Medulla oblongata (tissue), 1 donor: ENCODE measurements around the gene IFNLR1.
"Not testable (repeated sequence)": the region's sequence is repeated elsewhere in the genome, so short reads cannot be mapped to it uniquely, and the experiment has no call there.

ENCODE experiments used
- DNase-seq: peaks from one replicate; pipeline ENCODE4 v3.0.0-alpha.2; 2015; ENCODE audit errors: extremely low spot score

Gene IFNLR1

DNA sequence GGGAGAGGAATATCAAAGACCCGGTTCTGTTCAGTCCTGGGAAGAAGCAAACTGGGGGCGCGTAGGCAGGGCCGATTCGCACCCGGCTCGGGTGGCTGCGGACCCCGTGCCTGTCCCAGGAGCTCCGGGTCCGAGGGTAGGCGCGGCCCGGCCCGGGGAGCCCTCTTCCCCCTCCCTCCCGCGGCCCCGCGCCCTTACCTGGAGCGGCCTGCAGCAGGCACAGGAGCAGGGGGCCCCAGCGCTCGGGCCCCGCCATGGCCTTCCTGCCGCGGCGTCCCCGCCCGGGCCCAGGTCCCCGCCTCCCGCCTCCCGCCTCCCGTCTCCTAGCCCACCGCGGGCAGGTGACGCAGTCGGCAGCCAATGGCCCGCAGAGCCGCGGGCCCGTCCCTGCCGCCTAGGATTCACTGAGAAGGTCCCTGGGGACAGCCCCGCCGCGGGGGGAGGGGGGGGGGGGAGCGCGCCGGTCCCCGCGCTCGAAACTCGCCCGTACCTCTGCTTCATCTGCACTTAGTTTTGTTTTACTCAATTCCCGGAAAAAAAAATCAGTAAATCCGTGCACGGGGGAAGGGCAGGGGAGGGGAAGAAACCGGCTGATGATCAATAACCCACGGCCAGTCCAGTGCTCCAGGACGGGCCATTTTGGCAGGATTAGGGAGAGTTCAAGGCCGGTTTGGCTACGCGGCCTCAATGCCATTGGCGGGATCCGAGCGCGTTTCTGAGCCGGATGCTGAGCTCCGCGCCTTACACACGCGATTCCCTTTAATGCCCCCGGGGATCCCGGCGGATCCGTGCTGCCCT lies at the start of gene IFNLR1:
Gene IFNLR1 (minus strand): TSS at position 297 of the 798 bp plus-strand sequence. CDS start 41 bp downstream, at position 256.
- DNase-seq = peak; percentile 62

DNA sequence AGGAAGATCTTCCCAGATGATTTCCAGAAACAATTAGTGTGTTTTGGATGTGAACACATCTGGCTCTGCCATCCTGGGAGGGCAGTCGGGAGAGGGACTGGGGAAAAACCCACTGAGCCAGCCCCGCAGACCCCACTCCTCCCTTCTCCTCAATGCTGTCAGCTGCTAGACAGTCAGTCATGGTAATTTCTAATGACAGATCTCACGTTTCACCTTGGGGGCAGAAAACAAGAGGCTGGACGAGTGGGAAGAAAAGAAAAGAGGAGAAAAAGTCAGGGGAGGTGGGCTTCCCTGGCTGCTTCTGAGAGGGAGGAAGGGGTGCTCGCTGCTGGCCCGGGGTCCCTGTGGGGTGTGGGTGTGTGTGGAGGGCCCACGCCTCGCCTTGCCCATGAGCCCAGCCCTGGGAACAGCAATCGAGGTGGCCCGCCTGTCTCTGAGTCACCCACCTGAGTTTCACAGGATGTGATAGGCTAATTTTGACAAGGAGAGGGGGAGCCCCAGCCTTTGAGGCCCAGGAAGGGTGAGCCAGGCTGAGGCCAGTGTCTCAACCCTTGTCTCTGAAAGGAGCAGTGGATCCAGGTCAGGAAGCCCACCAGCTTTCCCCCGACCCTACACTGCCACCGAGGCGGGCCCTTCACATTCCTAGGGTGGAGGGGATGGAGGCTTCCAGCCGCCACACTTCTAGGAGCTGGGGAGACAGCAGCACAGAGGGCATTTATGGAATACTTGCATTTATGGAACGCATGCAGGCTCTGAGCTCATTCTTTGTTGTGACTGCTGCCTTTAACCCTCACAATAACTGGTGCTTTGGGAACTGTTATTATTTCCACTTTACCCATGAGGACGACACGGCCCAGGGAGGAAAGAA lies 49.1 kb upstream of the IFNLR1 start:
- DNase-seq = no peak

DNA sequence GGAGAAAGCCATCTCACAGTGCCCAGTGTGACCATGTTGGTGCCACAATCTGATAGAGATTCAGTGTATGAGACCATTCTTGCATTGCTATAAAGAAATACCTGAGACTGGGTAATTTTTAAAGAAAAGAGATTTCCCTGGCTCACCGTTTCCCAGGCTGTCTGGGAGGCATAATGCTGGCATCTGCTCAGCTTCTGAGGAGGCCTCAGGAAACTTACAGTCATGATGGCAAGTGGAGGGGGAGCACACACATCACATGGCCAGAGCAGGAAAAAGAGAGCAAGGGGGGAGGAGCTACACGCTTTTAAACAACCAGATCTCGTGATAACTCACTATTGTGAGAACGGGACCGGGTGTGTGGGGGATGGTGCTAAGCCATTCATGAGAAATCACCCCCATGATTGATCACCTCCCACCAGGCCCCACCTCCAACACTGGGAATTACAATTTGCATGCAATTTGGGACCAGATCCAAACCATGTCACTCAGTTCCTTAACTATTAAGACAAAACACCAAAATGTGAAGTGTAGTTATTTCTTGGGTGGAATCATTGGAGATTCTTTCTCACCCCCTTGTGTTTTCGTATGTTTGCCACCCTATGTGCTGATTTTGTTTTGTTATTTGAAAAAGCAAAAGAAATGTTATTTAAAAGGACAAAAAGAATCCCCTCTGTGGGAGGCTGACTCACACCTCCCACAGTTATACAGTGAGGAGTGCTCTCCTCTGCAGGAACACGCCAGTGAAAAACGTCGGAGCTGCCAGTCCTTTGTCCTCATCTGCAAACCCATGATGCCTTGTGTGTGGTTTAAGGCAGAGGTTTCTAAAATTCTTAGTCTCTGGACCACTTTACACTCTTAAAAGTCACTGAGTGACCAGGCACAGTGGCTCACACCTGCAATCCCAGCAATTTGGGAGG lies 46.9 kb upstream of the IFNLR1 start:
- no peak for DNase-seq

DNA sequence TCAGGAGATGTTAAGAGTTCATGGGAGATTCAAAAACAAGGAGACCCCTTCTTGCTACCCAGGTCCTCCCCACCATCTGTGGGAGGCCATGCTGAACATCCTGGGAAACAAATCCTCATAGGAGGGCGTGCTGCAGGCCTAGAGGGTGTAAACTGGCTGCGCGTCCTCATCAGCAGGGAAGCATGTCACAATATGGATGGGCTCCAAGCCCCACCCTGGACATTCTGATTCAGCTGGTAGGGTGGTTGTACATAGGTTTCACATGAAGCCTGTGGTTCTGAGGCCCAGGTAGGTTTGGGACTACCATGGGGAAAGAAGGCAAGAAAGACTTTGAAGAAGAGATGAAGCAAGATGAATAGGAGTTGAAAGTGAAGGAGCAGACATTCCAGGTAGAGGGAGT lies 44.6 kb upstream of the IFNLR1 start:
- DNase-seq = no peak

DNA sequence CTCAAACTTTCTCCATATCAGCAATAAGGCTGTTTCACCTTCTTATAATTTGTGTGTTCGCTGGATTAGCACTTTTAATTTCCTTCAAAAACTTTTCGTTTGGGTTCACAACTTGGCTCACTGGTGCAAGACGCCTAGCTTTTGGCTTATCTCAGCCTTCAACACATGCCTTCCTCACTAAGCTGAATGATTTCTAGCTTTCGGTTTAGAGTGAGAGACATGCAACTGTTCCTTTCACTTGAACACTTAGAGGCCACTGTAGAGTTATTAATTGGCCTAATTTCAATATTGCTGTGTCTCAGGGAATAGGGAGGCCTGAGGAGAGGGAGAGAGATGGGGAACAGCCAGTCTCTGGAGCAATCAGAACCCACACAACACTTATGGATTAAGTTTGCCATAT lies 41.2 kb upstream of the IFNLR1 start:
- no peak for DNase-seq

DNA sequence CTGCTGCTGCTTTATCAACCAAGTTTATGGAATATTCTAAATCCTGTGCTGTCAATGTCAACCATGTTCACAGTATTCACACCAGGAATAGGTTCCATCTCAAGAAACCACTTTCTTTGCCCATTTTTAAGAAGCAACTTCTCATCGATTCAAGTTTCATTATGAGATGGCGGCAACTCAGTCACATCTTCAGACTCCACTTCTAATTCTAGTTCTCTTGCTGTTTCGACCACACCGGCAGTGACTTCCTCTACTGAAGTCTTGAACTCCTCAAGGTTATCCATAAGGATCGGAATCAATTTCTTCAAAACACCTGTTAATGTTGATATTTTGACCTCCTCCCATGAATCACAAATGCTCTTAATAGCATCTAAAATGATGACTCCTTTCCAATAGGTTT lies 39.7 kb upstream of the IFNLR1 start:
- DNase-seq = no peak

DNA sequence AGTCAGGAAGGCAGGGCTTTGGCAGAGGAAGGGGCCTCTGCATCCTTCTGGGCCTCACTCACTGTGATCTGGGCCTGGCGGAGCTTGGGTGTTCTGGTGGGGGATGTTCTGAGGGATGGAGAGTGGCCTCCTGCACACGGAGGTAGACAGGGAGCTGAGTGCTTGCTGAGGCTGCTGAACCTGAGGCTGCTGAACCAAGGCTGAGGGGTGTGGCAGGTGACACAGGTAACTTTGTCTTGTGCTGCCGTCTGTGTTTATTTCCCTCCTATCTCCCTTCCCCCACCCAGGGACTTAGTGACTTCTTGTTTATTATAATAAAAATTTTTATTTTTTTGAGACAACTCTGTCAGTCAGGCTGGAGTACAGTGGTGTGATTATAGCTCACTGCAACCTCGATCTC lies 37.7 kb upstream of the IFNLR1 start:
- no peak for DNase-seq

DNA sequence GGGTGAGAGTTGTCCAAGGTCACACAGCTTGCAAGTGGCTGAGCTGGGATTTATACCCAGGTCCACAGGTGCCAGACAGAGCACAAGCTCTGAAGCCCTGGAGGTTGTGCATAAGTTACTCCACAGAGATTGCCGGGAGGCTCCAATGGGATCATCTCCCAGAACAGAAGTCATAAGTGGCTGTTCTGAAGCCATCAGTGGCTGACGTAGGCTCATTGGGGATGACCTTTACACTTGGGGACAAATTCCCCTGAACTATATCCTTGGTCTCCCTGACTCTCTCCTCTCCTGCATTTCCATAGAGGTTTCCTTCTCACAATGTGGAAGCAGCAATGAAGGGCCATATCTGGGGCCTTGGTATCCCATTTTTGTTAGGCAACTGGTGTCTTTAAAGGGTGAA lies 37.0 kb upstream of the IFNLR1 start:
- no peak for DNase-seq

DNA sequence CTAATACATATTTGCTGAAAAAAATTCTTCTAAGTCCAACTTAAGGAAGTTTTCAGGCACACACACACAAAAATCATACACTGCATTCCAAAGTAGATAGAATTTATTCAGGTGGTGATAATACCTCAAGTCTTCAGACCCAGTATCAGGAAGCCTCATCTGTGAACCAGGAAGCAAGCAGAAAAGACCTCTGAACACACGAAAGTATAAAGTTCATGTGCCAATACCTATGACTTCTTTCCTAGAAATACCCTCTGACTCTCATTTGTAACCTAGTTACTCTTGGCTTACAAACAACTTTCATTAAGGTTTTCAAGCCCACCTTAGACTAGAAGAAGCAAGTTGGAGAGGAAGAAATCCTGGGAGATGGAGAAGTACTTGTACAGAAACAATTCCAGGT lies 35.7 kb upstream of the IFNLR1 start:
- DNase-seq = no peak

DNA sequence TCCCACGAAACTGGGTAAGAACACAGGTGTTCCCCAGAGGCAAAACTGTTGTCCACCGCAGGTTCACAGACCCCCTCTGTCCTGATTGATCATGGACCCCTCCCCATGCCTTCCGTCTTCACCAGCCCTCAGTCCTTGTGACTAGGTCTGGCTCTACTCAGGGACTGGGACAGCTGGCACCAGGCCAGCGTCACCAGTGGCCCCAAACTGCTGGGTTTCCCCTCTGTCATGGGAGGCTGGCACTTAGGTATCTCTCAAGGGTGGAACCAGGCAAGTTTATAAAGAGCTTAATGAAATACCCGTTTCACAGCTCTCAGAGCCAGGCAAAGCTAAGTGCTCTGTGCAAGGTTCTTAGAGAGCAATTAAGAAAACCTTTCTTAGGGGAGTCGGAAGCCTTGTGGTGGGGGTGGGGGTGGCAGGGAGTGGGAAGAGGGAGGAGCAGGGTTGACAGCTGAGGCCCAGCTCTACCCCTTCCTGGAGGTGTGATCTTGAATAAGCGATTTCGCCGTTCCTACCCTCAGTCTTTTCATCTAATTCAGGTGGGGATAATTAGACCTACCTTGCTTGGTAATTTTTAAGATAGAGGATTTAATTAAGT lies 35.0 kb upstream of the IFNLR1 start:
- no peak for DNase-seq

DNA sequence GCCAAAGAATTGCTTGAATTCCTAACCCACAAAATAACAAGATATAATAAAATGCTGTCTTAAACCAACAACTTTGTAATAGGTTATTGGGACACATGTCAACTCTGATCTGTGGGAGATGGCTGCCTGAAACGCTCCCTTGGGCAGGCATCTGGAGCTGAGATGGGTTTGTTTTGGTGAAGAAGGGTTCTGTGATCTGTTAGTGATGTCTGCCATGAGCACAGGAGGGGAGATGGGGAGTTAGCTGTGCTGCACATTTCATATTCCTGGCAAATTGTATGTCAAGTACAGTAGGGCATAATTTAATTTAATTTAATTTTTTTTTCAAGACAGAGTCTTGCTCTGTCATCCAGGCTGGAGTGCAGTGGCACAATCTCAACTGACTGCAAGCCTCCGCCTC lies 34.2 kb upstream of the IFNLR1 start:
- DNase-seq = no peak

DNA sequence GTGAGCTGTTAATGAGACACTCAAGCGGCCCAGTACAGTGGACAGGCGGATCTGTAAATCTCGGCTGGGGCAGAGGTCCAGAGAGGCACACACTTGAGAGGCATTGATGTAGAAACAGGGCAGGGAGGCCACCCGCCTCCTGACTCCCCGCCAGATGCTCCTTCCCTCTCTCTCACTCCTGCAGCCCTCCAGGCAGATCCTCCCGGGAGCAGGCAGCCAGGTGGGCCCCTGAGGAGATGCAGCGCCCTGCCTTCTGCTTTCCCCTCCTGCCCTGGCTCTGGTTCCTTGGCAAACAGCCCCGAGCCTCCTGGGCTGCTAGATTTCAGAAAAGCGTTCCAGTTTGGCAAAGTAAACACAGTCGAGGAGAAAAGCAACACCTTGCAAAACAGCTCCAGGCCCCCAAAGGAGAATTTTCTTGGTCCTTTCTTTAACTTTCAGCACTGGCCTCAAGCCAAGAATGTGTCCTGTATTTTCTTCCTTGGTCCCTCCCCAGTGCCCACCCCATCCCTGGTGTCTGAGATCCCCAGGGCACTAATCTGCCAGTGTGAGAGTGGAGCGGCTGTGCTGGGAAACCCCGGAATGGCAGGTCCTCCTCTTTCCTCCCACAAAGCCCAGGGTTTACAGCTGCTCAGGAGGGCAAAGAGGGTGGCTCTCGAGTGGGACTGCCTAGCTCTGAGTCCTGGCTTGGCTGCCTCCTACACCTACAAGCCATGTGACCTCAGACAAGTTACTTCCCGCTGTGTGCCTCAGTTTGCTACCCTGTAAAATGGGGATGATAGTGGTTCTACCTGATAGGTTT lies 29.4 kb upstream of the IFNLR1 start:
- no peak for DNase-seq

DNA sequence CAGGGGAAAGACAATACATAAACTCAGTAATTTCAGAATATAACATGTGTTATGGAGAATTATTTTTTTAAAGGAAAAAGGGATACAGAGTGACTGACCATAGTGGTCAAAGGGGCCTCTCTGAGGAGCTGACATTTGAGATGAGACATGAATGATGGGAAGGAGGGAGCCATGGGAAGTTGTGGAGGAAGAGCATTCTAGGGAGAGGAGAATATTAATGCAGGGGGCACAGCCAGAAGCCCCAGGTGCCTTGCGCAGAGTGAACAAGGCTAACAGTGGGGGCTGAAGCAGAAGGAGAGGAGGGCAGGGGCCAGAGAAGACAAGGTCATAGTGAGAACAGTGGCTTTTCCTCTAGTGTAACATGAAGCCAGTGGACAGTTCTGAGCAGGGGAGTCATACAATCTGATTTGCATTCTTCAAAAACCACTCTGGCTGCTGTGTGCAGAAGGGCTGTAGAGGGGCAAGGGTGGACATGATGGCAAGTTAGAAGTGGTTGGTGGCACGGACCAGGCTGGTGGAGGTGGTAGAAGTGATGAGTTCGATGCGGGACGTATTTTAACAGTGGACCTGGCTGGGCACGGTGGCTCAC lies 28.2 kb upstream of the IFNLR1 start:
- no peak for DNase-seq

DNA sequence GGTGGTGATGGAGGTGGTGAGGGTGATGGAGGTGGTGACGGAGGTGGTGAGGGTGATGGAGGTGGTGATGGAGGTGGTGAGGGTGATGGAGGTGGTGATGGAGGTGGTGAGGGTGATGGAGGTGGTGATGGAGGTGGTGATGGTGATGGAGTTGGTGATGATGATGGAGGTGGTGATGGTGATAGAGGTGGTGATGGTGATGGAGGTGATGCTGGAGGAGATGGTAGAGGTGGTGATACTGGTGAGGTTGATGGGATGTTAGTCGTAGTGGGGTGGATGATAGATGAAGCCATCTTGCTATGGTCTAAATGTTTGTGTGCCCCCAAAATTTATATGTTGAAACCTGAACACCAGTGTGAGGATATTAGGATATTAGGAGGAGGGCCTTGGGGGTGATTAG lies 25.3 kb upstream of the IFNLR1 start:
- no peak for DNase-seq

DNA sequence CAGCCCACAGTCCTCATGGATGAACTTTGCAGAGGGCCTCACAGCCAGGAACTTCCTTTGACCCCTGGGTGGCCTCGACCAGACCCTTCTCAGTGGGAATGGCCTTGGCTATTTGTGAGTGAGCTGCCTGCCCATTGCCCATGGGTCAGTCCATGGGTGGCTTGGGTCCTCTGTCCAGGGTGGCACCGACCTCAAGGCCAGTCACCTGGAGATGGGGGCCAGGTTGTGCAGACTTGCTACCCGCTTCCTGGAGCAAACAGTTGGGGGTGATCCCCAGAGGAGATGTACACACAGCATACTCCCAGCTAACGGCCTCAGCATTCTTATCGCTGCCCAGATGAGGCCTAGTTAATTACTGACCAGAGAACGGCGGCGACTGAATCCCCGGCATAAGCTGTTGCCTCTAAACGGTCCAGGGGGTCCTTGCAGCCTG lies 23.1 kb upstream of the IFNLR1 start:
- DNase-seq = no peak

DNA sequence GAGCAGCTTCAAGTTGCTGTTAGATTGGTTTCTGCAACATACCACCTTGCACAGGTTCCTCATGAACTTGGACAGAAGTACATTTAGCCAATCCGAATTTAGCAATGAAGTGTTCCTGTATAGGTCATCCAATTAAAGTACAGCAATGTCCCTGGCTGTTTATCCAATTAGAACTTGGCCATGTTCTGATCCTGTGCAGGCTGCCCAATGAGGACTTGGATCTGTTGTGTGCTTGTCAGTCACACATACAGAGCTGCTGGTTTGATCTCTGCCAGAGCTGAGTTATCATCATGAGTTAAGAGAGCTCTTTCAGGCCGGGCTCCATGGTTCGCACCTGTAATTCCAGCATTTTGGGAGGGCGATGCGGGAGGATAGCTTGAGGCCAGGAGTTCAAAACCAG lies 22.0 kb upstream of the IFNLR1 start:
- no peak for DNase-seq

DNA sequence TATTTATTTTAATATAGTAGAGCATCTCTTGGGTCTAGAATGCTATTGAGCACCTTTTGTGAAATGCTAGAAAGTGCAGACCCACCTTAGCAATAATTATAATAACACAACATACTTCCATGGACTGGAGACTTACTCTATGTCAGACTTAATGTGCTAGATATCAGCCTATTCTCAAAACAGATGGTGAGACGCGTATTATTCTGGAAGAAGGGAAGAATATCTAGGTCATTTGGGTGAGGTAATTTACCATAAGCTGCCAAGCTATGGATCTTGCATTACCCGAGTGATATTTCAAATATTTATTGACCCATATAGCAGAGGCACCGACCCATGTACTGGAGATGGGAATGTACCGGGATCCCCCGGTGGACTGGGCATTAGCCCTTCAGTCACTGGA lies 20.6 kb upstream of the IFNLR1 start:
- DNase-seq = no peak

DNA sequence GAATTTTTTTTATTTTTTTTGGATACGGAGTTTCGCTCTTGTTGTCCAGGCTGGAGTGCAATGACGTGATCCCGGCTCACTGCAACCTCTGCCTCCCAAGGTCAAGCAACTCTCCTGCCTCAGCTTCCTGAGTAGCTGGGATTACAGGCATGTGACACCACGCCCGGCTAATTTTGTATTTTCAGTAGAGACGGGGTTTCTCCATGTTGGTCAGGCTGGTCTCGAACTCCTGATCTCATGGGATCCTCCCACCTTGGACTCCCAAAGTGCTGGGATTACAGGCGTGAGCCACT lies 20.3 kb upstream of the IFNLR1 start:
- not testable (repeated sequence) for DNase-seq

DNA sequence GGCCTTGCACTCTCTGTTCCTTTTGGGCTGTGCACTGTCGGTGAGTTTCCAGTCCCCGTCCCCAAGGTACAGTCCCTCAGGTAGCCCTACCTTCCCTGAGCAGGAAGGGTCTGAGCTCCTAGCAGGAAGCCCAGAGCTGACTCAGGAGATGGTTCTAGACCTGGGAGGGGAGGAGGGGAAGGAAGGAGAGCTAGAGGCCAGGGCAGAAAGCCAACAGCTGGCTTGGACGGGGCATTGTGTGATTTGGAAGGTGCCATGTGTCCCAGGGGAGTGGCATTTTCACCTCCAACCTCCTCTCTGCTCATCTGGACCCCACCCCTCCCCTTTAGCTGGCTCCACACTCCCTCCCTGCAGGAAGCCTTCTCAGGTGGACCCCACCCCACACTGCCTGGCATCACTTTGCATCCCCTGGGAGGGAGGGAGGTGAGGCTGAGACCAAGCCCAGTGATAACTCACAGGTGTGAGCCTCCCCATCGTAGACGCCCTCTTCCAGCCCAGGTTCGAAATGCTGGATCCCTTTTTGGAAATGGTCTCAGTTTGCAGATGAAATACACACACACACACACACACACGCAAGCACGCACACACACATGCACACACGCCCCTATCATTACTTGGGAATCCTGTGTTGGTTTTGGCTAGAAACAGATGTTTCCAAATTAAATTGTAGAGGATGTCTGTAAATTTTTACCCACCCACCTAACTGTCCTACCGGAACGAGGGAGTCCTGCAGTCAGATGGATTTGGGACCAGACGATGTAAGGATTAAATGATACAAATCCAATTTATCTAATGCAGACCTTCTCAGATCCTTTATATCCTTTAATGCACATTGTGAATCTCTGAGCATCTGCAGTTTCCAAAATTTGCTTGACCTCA lies 19.7 kb upstream of the IFNLR1 start:
- no peak for DNase-seq

DNA sequence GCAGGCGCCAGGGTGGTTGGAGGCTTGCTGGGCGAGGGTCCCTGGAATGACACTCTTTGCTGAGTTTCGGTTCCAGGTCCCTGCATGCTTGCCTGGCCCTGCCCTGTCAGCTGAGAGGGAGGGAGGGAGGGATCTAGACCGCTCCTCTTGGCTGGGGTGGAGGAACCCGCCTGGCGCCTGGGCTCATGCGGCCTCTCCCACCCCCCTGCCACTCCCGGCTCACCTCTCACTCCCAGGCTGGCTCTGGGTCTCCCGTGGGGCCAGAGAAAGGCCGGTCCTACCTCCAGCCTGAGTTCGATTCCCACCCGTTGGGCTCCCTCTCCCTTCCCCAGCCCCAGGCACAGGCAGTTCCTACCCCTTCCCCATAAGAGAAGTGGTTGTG lies 19.0 kb upstream of the IFNLR1 start:
- no peak for DNase-seq
